ENCODE data around the gene SIRT4.

The SIRT4 gene, protein sequence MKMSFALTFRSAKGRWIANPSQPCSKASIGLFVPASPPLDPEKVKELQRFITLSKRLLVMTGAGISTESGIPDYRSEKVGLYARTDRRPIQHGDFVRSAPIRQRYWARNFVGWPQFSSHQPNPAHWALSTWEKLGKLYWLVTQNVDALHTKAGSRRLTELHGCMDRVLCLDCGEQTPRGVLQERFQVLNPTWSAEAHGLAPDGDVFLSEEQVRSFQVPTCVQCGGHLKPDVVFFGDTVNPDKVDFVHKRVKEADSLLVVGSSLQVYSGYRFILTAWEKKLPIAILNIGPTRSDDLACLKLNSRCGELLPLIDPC

DNA sequence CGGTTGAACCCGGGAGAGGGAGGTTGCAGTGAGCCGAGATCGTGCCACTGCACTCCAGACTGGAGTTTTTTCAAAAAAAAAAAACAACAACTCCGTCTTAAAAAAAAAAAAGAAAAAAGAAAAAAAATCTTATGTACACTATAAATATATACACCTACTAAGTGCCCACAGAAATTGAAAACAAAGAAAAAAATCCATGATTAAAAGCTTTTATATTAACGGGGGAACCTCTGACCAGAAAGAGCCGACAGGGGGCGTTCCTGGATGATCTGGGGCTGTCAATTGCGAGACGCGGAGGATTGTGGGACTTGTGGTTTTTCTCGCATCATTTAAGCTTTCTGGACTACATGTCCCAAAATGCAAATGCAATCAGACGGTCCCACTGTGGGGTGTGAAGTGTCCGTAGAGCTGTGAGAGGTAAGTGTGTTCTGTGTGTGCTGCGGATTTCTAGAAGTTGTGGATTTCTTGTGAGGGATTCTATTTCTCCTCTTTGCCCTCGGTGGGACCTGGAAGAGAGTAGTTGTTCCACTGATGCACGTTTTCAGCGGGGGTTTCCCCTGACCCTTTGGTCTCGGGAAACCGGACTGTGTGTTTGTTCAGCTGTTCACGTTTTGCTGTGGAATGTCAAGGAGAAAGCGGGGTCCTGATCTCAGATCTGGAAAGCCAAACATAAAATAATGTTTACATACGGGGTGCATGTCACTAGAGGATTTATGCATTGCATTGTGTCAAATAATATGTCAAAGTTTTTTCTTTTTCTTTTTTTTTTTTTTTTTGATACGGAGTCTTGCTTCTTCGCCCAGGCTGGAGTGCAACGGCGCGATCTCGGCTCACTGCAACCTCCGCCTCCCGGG is at the start of gene SIRT4:
TSS of gene SIRT4 (plus strand) at position 360 of the 854 bp plus-strand sequence. CDS start 1,241 bp downstream, outside the sequence.
- DNase-seq, result peak; percentile 92

DNA sequence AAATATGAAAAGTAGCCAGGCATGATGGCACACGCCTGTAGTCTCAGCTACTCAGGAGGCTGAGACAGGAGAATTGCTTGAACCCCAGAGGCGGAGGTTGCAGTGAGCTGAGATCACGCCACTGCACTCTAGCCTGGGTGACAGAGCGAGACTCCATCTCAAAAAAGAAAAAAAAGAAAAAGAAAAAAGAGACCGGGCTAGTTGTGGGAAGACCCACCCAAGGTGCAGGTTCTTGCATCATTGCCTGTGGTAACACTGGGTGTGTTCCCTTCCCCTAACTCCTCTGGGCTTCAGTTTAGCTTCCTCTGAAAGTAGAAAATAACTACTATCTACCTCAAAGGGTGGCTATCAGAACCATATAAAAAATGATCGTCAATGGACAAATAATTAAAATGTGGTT is 48.8 kb upstream of the SIRT4 start:
- peak; percentile 80 for DNase-seq

DNA sequence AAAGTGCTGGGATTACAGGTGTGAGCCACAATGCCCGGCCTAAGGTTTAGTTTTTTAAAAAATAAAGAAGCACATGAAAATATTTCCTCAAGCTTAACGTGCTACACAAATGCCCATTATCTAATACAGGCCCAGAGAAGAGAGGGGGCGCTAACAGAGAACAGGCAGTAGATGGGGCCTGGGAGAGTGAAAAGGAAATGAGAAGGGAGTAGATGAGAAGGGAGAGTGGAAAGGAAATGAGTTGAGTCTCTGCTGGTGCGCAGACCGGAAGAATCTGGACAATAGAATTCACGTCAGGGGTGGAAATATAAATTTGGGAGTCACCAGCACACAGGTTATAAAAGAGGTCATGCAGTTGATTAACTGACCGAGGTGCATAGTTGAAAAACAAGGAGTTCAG is 47.3 kb upstream of the SIRT4 start:
- DNase-seq, result no peak

DNA sequence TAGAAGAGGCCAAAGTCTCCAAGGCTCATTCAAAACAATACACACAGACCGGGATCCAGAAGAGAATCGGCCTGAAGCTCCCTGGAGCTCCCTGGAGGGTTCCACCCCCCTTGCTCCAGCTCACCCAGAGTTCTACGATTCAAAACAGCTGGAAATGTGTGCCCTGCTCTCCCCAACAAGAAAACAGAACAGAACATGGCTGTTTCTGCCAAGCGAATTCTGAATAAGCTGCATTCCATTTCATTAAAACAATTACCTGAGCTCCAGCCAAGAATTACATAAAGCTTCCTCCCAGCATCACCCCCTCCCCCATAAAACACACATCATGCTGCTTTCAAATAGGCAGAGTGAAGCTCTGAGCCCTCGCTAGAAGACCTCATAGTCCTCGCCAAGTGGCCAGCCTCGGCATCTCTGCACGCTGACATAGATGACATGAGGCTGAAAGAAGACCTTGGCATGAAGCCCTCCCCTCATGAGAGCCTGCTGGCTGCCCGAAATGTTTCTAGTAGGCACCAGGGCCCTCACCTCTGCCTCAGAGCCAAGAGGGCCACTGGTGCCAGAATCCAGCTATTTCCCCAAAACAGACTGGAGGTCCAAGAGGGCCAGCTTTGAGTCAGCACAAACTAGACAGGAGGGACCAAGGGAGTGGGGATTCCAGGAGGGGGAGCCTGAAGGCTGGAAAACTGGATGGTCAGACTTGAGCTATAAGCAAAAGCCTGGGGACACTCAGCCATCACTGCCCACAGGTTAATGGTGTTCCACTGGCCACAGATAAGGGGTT is 44.9 kb upstream of the SIRT4 start:
- DNase-seq, result no peak

DNA sequence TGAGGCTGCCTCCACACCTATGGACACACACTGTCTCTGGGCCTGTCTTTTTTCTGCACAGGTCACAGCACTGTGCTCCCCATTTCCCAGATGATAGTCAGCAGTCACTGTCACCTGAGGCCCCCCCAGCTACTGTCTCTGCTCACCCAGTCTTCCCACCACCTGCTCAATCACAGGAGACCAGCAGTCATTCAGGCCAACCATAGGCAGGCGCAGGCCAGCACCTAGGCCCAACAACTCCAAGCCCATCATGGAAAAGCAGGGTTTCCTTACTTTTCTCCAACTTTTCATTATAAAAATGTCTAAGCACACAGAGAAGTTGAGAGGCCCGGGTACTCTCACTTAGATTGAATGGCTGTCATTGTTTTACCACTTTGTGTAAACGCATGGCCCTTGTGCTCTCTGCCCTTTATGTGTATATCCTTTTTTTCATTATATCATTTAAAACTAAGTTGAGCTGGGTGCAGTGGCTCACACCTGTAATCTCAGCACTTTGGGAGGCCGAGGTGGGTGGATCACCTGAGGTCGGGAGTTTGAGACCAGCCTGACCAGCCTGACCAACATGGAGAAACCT is 43.7 kb upstream of the SIRT4 start:
- DNase-seq, result no peak

DNA sequence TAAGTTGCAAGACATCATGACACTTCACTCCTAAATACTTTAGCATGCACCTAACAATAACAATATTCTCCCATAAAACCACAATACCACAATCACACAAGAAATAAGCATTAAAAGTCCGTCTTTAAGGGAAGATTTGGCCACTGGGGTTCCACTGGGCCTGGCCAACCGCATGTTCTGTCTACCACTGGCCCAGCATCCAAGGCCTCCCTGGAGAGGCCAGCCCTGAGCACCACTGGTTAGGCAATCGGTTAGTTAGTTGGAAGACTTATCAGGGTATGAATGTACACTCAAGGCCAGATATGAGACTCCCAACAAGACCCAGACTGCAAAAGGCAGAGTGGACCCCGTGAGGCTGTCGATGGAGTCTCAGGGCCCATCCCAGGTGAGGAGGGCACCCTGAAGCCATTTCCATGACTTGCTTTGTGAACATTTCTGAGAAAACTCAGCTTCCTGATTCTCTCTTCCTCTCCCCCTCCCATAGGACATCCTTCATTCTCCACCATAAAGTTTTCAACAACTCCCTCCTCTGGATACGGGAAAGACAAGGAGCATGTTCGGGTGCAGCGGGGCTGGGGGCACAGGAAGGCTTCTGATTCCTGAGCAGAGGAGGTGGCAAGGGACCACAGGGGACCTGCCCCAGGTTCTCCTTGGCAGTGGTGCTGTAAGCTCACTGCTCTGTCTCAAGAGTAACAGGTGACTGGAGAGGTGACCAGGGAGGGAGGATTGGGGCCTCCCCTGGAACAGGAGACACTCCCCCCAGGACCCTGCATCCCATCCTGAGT is 42.5 kb upstream of the SIRT4 start:
- no peak for DNase-seq

DNA sequence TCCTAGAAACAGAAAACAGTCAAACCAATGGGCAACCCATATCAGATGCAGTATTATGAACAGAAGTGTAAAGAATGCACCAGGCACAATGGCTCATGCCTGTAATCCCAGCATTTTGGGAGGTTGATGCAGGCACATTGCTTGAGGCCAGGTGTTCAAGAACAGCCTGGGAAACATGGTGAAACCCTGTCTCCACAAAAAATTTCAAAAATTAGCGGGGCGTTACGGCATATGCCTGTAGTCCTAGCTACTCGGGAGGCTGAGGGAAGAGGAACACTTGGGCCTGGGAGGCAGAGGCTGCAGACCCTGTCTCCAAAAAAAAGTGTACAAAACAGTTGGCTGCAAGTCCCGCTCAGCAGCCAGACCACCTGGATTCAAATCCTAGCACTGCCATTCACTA is 41.5 kb upstream of the SIRT4 start:
- no peak for DNase-seq

DNA sequence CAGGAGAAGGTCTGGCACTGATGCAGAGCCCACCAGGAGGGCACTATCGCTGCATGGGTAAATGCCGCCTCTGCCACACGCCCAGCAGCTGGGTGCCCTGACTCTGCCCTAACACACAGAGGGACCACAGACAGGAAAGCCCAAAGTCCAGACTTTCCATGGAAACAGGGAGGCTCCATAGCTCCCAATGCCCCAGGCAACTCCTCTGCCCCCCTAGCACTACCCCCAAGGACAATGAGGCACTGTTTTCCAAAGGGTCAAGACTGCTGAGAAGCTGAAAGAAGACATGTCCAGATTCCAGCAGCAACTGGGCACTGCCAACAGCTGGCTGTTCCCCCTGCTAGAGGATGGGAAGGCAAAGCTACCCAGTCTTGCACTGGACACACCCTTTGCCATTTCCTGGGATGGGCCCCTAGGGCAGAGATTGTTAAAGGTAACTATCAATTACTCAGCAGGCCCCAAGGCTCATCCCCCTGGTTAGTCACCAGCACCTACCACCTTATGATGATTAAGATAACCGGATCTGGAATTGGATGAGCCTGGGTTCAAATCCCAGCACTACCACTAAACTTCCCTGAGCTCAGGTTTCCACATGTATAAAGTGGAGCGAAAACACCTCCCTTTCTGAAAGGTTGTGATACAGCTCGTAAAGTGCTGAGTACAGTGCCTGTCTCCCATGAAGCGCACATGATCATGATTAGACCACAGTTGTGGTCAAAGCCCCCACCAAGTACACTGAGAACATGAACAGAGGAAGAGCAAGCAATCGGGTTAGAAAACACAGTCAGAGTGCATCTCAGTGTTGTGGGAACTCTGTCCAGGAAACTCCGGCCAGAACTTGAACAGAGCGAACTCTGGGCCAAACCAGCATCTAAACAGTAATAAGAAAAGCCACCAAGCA is 39.9 kb upstream of the SIRT4 start:
- DNase-seq, result no peak

DNA sequence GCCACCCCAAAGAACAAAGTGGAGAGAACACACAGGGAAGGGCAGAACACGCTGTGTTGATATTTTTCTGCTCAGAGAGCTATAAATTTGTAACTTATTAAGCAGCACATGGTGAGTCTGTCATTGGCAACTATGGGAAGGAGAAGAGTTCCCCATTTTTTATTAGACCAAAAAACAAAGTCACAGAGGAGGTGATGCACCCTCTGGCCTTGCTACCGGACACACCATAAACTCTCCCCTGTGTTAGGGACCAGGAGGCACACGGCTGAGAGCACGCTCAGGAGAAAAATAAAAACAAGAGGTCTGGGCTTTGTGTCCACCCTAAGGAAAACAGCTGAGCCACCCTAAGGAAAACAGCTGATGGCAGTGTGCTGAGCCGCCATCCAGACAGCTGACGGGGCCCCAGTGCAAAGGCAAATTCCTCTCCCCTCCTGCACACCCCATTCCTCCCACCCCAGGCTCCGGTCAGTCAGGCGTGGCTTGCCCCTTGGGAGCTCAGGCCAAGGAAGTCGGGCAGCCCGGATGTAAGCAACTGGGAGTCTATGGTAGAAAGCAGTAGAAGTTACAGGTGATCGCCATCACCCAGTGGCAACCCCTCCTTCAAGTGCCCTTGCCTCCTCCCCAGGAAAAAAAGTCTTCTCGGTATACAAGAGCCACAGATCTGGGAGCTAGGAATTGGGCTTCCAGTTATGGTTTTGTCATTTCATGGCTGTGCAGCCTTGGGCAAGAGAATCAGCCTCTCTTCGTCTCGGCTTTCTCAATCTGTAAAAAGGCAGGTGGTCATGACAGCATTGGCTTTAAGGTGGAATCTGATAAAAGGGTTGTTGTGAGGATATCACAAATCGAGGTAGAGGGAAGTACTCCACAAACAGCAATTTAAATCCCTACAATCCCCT is 39.0 kb upstream of the SIRT4 start:
- no peak for DNase-seq

DNA sequence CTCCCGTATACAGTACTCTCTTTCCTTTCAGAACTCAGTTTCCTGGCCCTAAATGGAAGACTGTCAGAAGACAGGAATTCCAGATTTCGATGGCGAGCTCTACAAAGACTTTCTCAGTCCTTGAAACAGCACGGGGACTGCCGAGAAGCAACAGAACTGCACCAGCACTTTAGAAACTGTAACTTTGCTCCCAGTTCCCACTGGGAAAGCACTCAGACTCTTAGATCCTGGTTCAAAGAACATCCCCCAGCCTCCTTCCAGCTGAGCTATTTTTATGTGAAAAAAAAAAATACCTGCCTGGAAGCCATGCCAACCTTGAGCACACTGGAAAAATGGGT is 38.4 kb upstream of the SIRT4 start:
- no peak for DNase-seq

DNA sequence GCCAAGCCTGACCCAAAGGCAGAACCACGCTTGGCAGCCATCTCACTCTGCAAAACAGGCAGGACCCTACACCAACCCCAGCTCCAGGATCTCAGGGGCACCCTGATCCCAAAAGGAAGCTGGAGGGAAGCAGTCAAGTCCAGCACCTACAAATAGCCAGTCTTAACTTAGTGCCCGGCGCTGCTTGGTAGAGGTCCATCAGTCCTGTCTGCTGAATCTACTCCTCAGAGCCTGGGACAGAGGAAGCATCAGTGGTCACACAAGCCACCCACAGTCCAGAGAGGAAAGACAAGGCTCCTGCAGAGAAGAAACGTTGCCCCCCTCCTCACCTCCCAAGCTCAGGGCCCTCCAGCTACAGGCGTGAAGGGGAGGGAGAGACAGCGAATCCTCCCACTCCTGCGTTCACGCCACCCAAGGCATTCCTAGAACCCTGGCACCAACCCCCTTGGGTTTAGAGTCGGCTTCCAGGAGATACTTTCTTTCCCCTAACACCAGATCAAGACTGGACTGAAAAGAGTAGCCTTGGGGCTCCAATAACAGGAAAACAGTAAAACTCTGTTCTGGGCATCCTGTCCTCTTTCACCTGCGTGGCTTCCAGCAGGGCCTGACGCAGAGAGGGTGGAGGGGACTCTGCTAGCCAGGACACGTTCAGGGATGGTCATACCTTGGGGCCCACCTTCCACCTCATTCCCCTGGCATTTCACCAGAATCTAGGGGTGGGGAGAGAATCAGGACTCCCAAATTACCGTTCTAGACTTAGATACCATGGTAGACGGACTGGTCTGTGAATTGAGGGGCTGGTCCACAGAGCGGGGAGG is 37.8 kb upstream of the SIRT4 start:
- no peak for DNase-seq

DNA sequence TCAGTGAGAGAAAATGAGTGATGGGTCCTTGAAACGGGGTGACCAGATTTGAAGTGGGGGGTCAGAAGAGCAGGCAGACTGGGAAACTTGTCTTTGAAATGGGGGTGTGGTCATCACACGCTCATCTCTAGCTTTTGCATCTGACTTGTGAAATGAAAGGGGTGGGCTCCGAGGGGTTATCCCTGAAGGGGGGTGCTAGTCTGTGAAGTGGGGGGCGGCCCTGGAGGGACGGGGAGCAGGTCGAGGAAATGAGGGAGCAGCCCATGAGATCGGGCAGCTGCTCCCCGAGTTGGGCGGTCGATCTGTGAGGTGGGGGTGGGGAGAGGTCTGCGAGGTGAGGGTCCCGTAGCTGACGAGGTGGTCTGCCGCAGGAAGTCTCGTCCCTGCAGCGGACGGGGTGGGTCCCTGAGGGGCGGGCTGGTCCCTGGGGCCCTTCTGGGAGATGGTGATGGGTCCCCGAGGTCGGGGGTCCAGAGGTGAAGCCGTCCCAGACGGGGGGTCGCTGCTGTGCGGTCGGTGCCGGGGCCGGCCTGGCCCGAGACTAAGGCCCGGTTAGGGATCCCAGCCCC is 37.1 kb upstream of the SIRT4 start:
- no peak for DNase-seq

DNA sequence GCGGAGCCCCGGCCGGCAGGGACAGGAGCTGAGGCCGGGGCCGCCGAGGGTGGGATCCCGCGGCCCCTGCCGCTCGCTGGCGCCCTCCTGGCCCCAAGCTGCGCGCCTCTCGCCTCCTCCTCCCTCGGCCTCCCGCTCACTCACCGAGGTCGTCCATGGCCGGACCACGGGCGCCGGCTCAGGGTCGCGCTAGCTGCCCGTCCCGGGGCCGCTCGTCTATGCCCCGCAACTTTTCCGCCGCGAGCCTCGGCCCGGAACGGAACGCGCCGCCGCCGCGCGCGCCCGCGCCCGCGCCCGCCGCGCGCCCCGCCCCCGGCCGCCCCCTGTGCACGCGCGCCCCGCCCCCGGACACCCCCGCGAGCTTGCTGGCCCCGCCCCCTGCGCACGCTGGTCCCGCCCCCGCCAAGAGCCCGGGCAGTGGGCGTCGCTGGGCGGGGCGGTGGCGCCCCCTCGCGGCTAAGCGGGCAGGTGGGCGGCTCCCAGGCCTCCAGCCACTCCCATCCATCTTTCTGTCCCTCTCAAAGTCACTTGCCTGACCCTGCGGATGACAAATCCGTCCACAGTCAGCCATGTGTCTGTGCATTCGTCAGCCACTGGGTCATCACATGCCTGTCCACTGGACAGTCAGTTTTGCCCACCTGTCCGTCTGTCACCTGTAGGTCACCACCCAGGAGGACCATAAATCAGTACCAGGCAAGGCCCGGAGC is 36.5 kb upstream of the SIRT4 start, which contains the start of gene PXN:
TSS of gene PXN (minus strand) at position 258 of the 707 bp plus-strand sequence. CDS start at position 157, 101 bp downstream.
- peak; percentile 44 for DNase-seq

DNA sequence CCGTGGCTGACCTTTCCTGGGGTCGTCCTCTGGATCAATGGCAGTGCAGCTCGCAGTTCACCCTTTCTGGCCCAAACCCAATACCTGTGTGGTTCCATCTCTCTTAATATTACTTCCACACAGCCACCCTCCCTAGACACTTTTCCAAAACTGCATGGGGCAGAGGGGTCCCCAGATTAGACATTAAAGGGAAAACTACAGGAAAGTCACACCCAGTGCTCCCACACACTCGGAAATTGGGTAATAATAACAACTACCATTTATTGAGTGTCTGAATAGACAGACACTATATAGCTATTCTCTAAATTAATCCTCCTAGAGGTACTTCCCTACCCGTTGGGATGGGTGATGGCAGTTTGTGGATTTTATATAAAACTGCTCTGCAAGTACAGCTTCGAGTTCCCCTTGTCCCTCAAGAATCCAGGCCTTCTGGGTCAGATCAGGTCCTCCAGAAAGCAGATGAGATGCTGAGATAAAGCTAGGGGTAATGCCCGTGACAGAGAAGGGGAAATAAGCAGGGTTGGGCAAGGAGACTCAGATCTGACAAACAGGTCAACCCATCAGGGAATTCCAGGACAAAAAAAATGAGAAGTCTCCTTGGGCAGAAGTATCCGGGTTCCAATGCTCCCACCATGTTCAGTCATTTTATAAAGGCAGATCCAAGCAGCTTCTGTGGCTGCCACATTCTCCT is 35.8 kb upstream of the SIRT4 start:
- DNase-seq, result no peak

DNA sequence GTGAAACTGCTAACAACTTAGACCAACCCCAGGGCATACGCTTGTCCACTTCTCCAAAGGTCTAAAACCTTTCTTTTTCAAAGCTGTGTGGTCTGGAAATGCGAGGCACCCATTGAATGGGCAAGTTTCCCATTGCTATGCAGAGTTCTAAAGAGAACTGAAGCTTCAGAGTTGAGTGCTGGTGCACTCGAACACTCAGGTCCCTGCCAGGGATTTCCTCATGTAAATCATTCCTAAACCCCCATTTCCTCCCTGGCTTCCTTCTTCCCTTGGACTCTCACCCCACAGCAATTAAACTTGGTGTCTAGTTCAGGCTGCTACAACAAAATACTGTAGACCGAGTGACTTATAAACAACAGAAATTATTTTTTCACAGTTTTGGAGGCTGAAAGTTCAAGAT is 34.4 kb upstream of the SIRT4 start:
- DNase-seq, result no peak

DNA sequence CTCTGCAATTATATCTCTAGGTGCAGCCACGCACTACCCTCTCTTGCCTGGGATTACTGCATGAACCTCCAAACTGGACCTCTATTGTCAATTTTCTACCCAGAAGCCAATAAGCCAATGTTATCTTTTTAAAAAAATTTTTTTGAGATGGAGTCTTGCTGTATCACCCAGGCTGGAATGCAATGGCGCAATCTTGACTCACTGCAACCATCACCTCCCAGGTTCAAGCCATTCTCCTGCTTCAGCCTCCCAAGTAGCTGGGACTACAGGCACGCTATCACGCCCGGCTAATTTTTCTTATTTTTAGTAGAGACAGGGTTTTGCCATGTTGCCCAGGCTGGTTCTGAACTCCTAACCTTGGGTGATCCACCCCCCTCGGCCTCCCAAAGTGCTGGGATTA is 25.4 kb upstream of the SIRT4 start:
- DNase-seq, result no peak
